MM.1S (cell line): ENCODE measurements around the gene STAT5A.

ENCODE experiments used
- DNase-seq: peaks from one replicate; pipeline ENCODE4 v3.0.0-alpha.2; 2015
- H2AFZ ChIP-seq: fragments of 300-600 bp; sonication (generic); 2 replicates; pipeline ENCODE4 v1.6.0; 2016; ENCODE audit warnings: antibody characterized with exemption, low read length
- H3F3A ChIP-seq: fragments of 300-600 bp; sonication (generic); 2 replicates; pipeline ENCODE4 v1.6.1; 2016; ENCODE audit warnings: mild to moderate bottlenecking, antibody characterized with exemption, low read length, moderate library complexity, mixed read lengths; ENCODE audit not compliant: insufficient read depth
- H3K27ac ChIP-seq: fragments of 300-600 bp; sonication (generic); 2 replicates; pipeline ENCODE4 v1.5.1; 2016; ENCODE audit warnings: mild to moderate bottlenecking, low read length
- H3K27me3 ChIP-seq: fragments of 300-600 bp; sonication (generic); replicated peaks from 2 replicates; pipeline ENCODE4 v1.6.0; 2016; ENCODE audit warnings: low read length; ENCODE audit not compliant: insufficient read depth
- H3K36me3 ChIP-seq: fragments of 300-600 bp; sonication (generic); replicated peaks from 2 replicates; pipeline ENCODE4 v1.6.1; 2016; ENCODE audit warnings: mild to moderate bottlenecking, low read length, mixed read lengths; ENCODE audit not compliant: insufficient read depth
- H3K4me1 ChIP-seq: fragments of 300-600 bp; sonication (generic); 2 replicates; pipeline ENCODE4 v1.6.1; 2016; ENCODE audit warnings: low read length, mixed read lengths
- H3K4me2 ChIP-seq: fragments of 300-600 bp; sonication (generic); 2 replicates; pipeline ENCODE4 v1.6.0; 2016; ENCODE audit warnings: low read depth, low read length
- H3K4me3 ChIP-seq: fragments of 300-600 bp; sonication (generic); 2 replicates; pipeline ENCODE4 v1.5.1; 2016; ENCODE audit warnings: low read length, mixed read lengths
- H3K79me2 ChIP-seq: fragments of 300-600 bp; sonication (generic); 2 replicates; pipeline ENCODE4 v1.6.1; 2016; ENCODE audit warnings: mixed run types, low read length, mixed read lengths
- H3K9ac ChIP-seq: fragments of 300-600 bp; sonication (generic); 2 replicates; pipeline ENCODE4 v1.6.1; 2016; ENCODE audit warnings: low read length, mixed read lengths
- H3K9me2 ChIP-seq: fragments of 300-600 bp; sonication (generic); replicated peaks from 2 replicates; pipeline ENCODE4 v1.6.1; 2016; ENCODE audit warnings: mild to moderate bottlenecking, low read length, mixed read lengths; ENCODE audit not compliant: insufficient read depth
- H3K9me3 ChIP-seq: fragments of 300-600 bp; sonication (generic); replicated peaks from 2 replicates; pipeline ENCODE4 v1.6.1; 2016; ENCODE audit warnings: mild to moderate bottlenecking, low read length, mixed read lengths; ENCODE audit not compliant: insufficient read depth
- H4K20me1 ChIP-seq: fragments of 300-600 bp; sonication (generic); 2 replicates; pipeline ENCODE4 v1.6.1; 2016; ENCODE audit warnings: mild to moderate bottlenecking, low read length, moderate library complexity, mixed read lengths; ENCODE audit not compliant: insufficient read depth
- CTCF ChIP-seq: fragments of 300-600 bp; sonication (generic); IDR thresholded peaks from 2 replicates; pipeline ENCODE4 v1.5.1; 2016; ENCODE audit warnings: antibody characterized with exemption, low read length, mixed read lengths
- EZH2 ChIP-seq: fragments of 300-600 bp; sonication (generic); optimal IDR thresholded peaks from 2 replicates; pipeline ENCODE3; 2017; ENCODE audit warnings: low read depth, mild to moderate bottlenecking, antibody characterized with exemption, low read length, mixed read lengths
- EZH2phosphoT487 ChIP-seq: fragments of 300-600 bp; sonication (generic); IDR thresholded peaks from 2 replicates; pipeline ENCODE4 v1.6.1; 2018; ENCODE audit warnings: antibody characterized with exemption, low read length

Gene STAT5A

GRCh38 chr17:42339221-42339620 is 50.9 kb downstream of the STAT5A start:
- Histone ChIP-seq H2AFZ (no peak overlapping the region), H3K9me3 (no peaks in the 10 kb centered on the region), H3K4me3 (no peak overlapping the region), H3K9ac (no peak overlapping the region), H3K27me3 (no peaks in the 10 kb centered on the region), H3K79me2 (no peaks in the 10 kb centered on the region), H3F3A (no peaks in the 10 kb centered on the region; the same call in 1 of the 2 replicates), H3K9me2 (no peaks in the 10 kb centered on the region), H3K4me1 (peaks cover 15% of the 10 kb centered on the region), H4K20me1 (no peaks in the 10 kb centered on the region), H3K4me2 (no peak overlapping the region), H3K36me3 (no peaks in the 10 kb centered on the region), H3K27ac (no peak overlapping the region)
- DNase-seq, result no peak
- no peak for TF ChIP-seq EZH2phosphoT487
- TF ChIP-seq EZH2, result no peak
- no peak for TF ChIP-seq CTCF

DNA sequence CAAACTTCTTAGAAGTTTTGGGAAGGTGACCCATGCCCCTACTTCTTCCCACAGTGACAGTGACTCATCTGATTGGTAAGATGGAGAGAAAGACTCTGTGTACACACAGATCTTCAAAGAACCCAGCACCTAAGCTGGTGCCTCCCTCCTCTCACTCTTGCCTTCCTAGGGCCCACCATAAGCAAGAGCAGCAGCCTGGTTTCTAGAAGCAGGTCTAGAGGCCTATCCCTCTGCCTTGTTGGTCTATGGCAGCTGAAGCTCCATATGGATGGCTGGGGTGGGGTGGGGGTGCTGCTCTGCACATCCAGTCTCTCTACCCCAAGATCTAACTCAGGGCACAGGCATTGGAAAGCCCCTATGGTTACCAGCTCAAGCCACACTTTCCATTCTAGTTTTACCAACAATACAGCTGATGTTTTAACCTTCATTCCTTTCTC is 52.4 kb downstream of the STAT5A start:
- Histone ChIP-seq H3K27me3 (no peaks in the 10 kb centered on the region), H3K27ac (no peak overlapping the region; the same call in 1 of the 2 replicates), H3K9me2 (no peaks in the 10 kb centered on the region), H3K4me2 (no peak overlapping the region), H3K36me3 (no peaks in the 10 kb centered on the region), H3K79me2 (no peaks in the 10 kb centered on the region), H3F3A (no peaks in the 10 kb centered on the region; the same call in 1 of the 2 replicates), H3K4me1 (peaks cover 15% of the 10 kb centered on the region), H3K9ac (no peak overlapping the region), H3K4me3 (no peak overlapping the region), H3K9me3 (no peaks in the 10 kb centered on the region), H4K20me1 (no peaks in the 10 kb centered on the region), H2AFZ (no peak overlapping the region)
- TF ChIP-seq EZH2, result no peak
- no peak for TF ChIP-seq EZH2phosphoT487
- no peak for TF ChIP-seq CTCF
- DNase-seq, result peak; percentile 11

- no peaks in the 10 kb centered on the region for H4K20me1 ChIP-seq
- no peaks in the 10 kb centered on the region for H3K9me3 ChIP-seq
- no peaks in the 10 kb centered on the region for H3K27me3 ChIP-seq
- no peaks in the 10 kb centered on the region for H3K36me3 ChIP-seq
- no peak overlapping the region for H3K4me3 ChIP-seq
- peaks cover 15% of the 10 kb centered on the region for H3K4me1 ChIP-seq
- no peaks in the 10 kb centered on the region; the same call in 1 of the 2 replicates for H3F3A ChIP-seq
- no peak overlapping the region for H2AFZ ChIP-seq
- no peak for DNase-seq
- H3K9ac ChIP-seq, result no peak overlapping the region
- no peaks in the 10 kb centered on the region for H3K9me2 ChIP-seq
- no peak overlapping the region for H3K27ac ChIP-seq
- H3K4me2 ChIP-seq, result no peak overlapping the region
- no peaks in the 10 kb centered on the region for H3K79me2 ChIP-seq
- TF ChIP-seq CTCF (no peak), EZH2phosphoT487 (no peak), EZH2 (no peak)
These were observed 53.3 kb downstream of the STAT5A start for GRCh38 chr17:42341568-42341967.
